Ascending aorta (tissue), 2 donors: ENCODE results near the gene TSPAN5. TPM values are rescaled to one million over a fixed set of nuclear protein-coding genes. Genes with fewer than 3 reads are reported as not detected.

ENCODE experiments used
- DNase-seq, 2 donors: peaks; one replicate each; pipeline ENCODE4 v3.0.0-alpha.2; 2019; ENCODE audit warnings: low spot score in 2 of 2
- H3K27ac ChIP-seq, 2 donors: fragments of 200-600 bp; sonication (generic); one replicate each; pipeline ENCODE4 v1.5.1; 2016 to 2017; ENCODE audit warnings: mild to moderate bottlenecking in 1 of 2
- H3K27me3 ChIP-seq: fragments of 200-600 bp; sonication (generic); one replicate; pipeline ENCODE4 v1.5.1; 2017
- H3K36me3 ChIP-seq, 2 donors: fragments of 200-600 bp; sonication (generic); one replicate each; pipeline ENCODE4 v1.5.1; 2016
- H3K4me1 ChIP-seq, 2 donors: fragments of 200-600 bp; sonication (generic); one replicate each; pipeline ENCODE4 v1.5.1; 2016 to 2017; ENCODE audit warnings: mild to moderate bottlenecking in 1 of 2
- H3K4me3 ChIP-seq, 2 donors: fragments of 200-600 bp; sonication (generic); one replicate each; pipeline ENCODE4 v1.5.1; 2016 to 2017; ENCODE audit warnings: mild to moderate bottlenecking in 1 of 2
- H3K9me3 ChIP-seq, 2 donors: fragments of 200-600 bp; sonication (generic); one replicate each; pipeline ENCODE4 v1.5.1; 2016
- intact Hi-C: fragments of 100-400 bp; cut with DNase I; formaldehyde crosslinking; loops from one replicate; pipeline ENCODE4 v1.15.1; 2023
- total RNA-seq: library from RNA; depleted of rRNA; stranded (reverse); fragments of >200 nt; gene quantifications from one replicate; pipeline ENCODE4 v1.1.0, GENCODE V29; 2016
- TF ChIP-seq, protein P1 (sequence below), 3 experiments: fragments of 200-600 bp in 2 of 3; fragments of 450-650 bp in 1 of 3; sonication (generic) in 2 of 3; IDR thresholded peaks; one replicate each; pipeline ENCODE4 v1.5.1; 2016 to 2019; ENCODE audit warnings: antibody characterized with exemption in 3 of 3, mild to moderate bottlenecking in 1 of 3, moderate library complexity in 1 of 3

TSPAN5 gene
- total RNA-seq, 1 donor from 2014 or later = 5.2 TPM

GRCh38 chr4:98528882-98529281 is 129.5 kb downstream of the TSPAN5 start:
- Histone ChIP-seq H3K4me3 (no peak overlapping the region), H3K4me1 (peaks cover 0 to 2% of the 10 kb centered on the region in 2 donors), H3K9me3 (no peaks in the 10 kb centered on the region), H3K36me3 (no peaks in the 10 kb centered on the region), H3K27ac (no peak overlapping the region), H3K27me3 (no peaks in the 10 kb centered on the region)
- TF ChIP-seq, protein P1, sequence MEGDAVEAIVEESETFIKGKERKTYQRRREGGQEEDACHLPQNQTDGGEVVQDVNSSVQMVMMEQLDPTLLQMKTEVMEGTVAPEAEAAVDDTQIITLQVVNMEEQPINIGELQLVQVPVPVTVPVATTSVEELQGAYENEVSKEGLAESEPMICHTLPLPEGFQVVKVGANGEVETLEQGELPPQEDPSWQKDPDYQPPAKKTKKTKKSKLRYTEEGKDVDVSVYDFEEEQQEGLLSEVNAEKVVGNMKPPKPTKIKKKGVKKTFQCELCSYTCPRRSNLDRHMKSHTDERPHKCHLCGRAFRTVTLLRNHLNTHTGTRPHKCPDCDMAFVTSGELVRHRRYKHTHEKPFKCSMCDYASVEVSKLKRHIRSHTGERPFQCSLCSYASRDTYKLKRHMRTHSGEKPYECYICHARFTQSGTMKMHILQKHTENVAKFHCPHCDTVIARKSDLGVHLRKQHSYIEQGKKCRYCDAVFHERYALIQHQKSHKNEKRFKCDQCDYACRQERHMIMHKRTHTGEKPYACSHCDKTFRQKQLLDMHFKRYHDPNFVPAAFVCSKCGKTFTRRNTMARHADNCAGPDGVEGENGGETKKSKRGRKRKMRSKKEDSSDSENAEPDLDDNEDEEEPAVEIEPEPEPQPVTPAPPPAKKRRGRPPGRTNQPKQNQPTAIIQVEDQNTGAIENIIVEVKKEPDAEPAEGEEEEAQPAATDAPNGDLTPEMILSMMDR (IDR thresholded peaks at IDR 0.05) = no peak
- DNase-seq = no peak
- intact Hi-C loops = no loop called here

DNA sequence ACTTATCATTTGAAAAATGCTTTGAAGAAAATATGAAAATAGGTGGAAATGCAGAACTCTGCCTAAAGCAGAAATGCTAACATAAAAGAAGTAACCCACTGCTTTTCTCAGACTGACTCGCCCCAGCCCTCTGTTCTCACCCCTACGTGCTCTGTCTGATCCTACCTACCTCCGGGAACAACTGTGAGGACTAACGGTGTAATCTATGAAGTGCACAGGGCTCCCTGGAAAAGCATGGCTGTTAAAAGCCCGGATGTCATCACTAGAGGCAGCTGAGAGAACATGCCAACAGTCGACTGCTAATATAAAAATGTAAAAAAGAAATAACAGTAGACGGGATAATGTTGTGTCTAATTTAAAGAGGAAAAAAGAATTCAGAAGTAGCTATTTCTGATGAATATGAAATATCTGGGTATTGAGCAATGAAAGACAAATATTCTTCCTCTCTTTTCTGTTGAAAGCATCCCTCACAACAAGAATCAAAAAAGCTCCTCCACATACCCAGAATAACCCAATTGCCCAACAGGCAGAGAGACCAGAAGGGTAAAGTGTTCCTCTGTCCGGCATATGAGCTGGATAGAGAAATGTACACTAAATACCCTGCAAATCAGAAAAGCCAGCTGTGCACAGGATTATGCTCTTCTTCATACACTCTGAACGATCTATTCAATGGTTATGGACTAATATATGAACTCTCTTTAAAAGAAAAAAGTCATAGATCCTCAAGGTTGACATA is 130.7 kb downstream of the TSPAN5 start:
- Histone ChIP-seq H3K4me1 (peaks cover 0 to 2% of the 10 kb centered on the region in 2 donors), H3K27me3 (no peaks in the 10 kb centered on the region), H3K9me3 (no peaks in the 10 kb centered on the region), H3K4me3 (peak overlapping the region in 1 of 2 donors; percentile 1), H3K36me3 (no peaks in the 10 kb centered on the region), H3K27ac (no peak overlapping the region)
- TF ChIP-seq, protein P1 (IDR thresholded peaks at IDR 0.05) = no peak
- no peak for DNase-seq
- intact Hi-C loops = no loop called here

DNA sequence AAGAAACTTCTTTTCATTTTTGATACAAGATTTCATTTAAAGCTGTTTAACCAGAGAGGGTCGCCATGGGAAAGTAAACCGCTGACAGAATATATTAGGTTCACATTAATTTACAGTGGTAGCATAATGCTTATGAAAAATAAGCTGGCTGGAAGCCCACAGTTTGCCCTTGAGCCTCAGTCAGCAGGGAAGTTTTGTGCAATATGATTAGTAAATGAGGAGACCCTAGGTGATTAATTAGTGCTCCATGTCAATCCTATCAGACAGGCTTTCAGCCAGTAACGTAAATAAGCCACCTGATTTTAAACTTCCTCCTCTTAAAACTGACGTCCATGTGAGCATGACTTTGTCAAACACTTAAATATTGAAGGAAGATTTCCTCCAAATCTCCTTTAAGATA is 134.2 kb downstream of the TSPAN5 start:
- Histone ChIP-seq H3K4me1 (peaks cover 0 to 2% of the 10 kb centered on the region in 2 donors), H3K36me3 (no peaks in the 10 kb centered on the region), H3K4me3 (no peak overlapping the region), H3K27ac (no peak overlapping the region), H3K9me3 (no peaks in the 10 kb centered on the region), H3K27me3 (no peaks in the 10 kb centered on the region)
- no peak for DNase-seq
- intact Hi-C loops = no loop called here
- TF ChIP-seq, protein P1 (IDR thresholded peaks at IDR 0.05) = no peak

DNA sequence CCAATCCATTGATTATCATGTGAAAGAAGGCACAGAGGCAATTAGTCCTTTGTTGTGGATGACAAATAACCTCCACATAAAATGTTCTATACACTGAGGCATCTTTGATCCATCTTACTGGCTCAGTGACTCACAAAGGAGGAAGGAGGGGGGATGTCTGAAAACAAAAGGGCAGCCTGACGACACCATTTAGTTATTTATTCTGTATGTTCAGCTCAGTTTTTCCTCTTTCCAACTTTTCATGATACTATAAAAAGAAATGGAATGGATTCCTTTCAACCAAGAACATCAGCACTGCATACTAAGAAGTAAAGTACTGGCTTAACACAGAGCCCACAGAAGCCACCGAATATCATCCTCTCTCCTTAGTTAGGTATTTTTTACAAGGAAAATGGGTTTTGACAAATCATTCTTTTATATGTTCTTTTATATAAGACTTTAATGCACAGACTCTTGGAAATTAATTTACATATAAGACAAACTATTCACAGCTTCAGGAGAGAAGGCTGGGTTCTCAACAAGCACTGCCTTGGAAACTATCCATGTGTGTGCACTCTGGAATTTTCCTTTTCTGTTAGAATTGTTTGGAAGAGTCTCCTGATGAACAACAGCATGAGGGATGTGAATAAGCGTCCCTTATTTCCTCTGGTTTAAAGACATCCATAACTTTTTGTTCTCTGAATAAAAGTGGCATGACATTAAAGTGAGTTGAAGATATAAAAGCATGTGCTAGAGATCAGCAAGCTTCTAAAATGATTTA is 135.6 kb downstream of the TSPAN5 start:
- Histone ChIP-seq H3K27me3 (no peaks in the 10 kb centered on the region), H3K27ac (no peak overlapping the region), H3K36me3 (no peaks in the 10 kb centered on the region), H3K4me1 (no peaks in the 10 kb centered on the region), H3K9me3 (no peaks in the 10 kb centered on the region), H3K4me3 (no peak overlapping the region)
- intact Hi-C loops = no loop called here
- no peak for DNase-seq
- TF ChIP-seq, protein P1 (IDR thresholded peaks at IDR 0.05) = no peak

DNA sequence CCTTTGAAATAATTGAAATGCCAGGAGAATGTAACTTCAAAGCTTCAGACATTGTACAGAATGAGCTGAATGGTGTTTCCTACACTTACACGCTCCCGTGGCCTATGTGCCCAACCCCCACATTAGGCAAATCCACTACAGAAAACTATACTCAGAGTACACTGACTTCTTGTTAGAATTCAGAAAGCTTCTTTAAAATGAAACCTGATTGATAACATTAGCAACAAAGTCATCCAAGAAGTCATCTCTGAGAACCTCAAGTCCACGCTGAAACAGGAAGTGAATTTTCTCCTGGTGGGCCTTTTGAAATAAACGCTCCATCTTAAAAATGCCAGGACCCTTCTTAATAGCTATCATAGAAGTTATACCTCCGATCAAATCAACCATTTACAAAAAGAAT is 136.3 kb downstream of the TSPAN5 start:
- TF ChIP-seq, protein P1 (IDR thresholded peaks at IDR 0.05) = no peak
- Histone ChIP-seq H3K9me3 (no peaks in the 10 kb centered on the region), H3K27ac (no peak overlapping the region), H3K4me3 (no peak overlapping the region), H3K27me3 (no peaks in the 10 kb centered on the region), H3K36me3 (no peaks in the 10 kb centered on the region), H3K4me1 (no peaks in the 10 kb centered on the region)
- intact Hi-C loops = no loop called here
- no peak for DNase-seq
